Progenitor cell of endocrine pancreas (in vitro differentiated cells): ENCODE data around the gene P4HA2. TPM values are rescaled to one million over a fixed set of nuclear protein-coding genes. Genes with fewer than 3 reads are reported as not detected.
"Not testable (repeated sequence)": the region's sequence is repeated elsewhere in the genome, so short reads cannot be mapped to it uniquely, and the experiment has no call there.

Source experiments
- DNase-seq: peaks from one replicate; pipeline ENCODE4 v3.0.0; 2021; ENCODE audit warnings: low spot score; ENCODE audit not compliant: unreplicated experiment
- H3K27ac Mint-ChIP-seq: 2 replicates; pipeline ENCODE4 v1.8.0; 2021; ENCODE audit warnings: mild to moderate bottlenecking, moderate library complexity, mixed read lengths
- H3K27me3 Mint-ChIP-seq: 2 replicates; pipeline ENCODE4 v1.8.0; 2021; ENCODE audit warnings: mixed read lengths
- H3K36me3 Mint-ChIP-seq: 2 replicates; pipeline ENCODE4 v1.8.0; 2022; ENCODE audit warnings: mixed read lengths; ENCODE audit not compliant: insufficient read depth
- H3K4me1 Mint-ChIP-seq: 2 replicates; pipeline ENCODE4 v1.8.0; 2021; ENCODE audit warnings: low read depth, mixed read lengths
- H3K4me3 Mint-ChIP-seq: 2 replicates; pipeline ENCODE4 v1.8.0; 2021; ENCODE audit warnings: low read depth, mild to moderate bottlenecking, moderate library complexity, mixed read lengths
- H3K9me3 Mint-ChIP-seq: 2 replicates; pipeline ENCODE4 v1.8.0; 2021; ENCODE audit warnings: low read depth, mixed read lengths
- CTCF ChIP-seq: fragments of 200-600 bp; sonication (generic); IDR thresholded peaks from one replicate; pipeline ENCODE4 v1.5.0; 2021; ENCODE audit warnings: antibody characterized with exemption, mild to moderate bottlenecking; ENCODE audit not compliant: unreplicated experiment
- microRNA-seq: library from miRNA; unstranded; fragments of <30 nt; microRNA quantifications from one replicate; pipeline ENCODE4 v1.1.0, GENCODE V29; 2020; ENCODE audit warnings: borderline number of aligned reads; ENCODE audit not compliant: unreplicated experiment
- total RNA-seq: library from RNA; stranded (reverse); gene quantifications from 2 replicates; pipeline ENCODE4 v1.2.1, GENCODE V29; 2021

The P4HA2 gene
- total RNA-seq, 1 donor from 2014 or later = 18.5 TPM

DNA sequence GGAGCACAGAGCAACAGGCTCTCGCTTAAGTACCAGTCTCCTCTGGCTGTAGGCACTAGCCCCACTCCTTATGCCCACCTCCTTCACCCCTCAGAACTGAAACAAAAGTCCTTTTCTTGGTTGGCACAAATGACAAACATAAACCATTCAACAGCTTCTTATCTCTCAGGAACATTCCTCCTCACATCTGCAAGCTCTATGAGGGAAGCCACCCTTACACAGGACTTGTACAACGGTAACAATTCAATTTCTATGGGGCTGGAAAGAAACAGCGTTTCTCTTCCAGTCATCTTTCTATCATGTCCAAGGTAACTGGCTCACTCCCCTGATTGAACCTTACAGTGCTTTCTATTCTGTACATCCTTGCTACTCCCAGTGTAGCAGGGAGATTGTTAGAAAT, 80.0 kb downstream of the P4HA2 start:
- Mint-ChIP-seq H3K4me1 (no peaks in the 10 kb centered on the region), H3K27me3 (peaks cover 25% of the 10 kb centered on the region), H3K9me3 (peaks cover 22% of the 10 kb centered on the region), H3K4me3 (no peak overlapping the region), H3K36me3 (no peaks in the 10 kb centered on the region), H3K27ac (no peak overlapping the region)
- no peak for DNase-seq
- no peak for TF ChIP-seq CTCF

DNA sequence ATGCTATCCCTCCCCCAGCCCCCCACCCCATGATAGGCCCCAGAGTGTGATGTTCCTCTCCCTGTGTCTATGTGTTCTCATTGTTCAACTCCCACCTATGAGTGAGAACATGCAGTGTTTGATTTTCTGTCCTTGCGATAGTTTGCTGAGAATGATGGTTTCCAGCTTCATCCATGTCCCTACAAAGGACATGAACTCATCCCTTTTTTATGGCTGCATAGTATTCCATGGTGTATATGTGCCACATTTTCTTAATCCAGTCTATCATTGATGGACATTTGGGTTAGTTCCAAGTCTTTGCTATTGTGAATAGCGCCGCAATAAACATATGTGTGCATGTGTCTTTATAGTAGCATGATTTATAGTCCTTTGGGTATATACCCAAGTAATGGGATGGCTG, 82.3 kb downstream of the P4HA2 start:
- Mint-ChIP-seq H3K9me3 (peaks cover 26% of the 10 kb centered on the region), H3K27me3 (peaks cover 25% of the 10 kb centered on the region)
- not testable (repeated sequence) for H3K4me1 Mint-ChIP-seq, H3K36me3 Mint-ChIP-seq, H3K27ac Mint-ChIP-seq, DNase-seq, H3K4me3 Mint-ChIP-seq

GRCh38 chr5:132143148-132143547, 84.5 kb downstream of the P4HA2 start:
- H3K27me3 Mint-ChIP-seq = peaks cover 15% of the 10 kb centered on the region
- no peak for TF ChIP-seq CTCF
- no peaks in the 10 kb centered on the region for H3K36me3 Mint-ChIP-seq
- peaks cover 34% of the 10 kb centered on the region for H3K9me3 Mint-ChIP-seq
- no peak overlapping the region for H3K27ac Mint-ChIP-seq
- no peak overlapping the region for H3K4me3 Mint-ChIP-seq
- no peaks in the 10 kb centered on the region for H3K4me1 Mint-ChIP-seq
- no peak for DNase-seq

- no peak overlapping the region for H3K27ac Mint-ChIP-seq
- no peak overlapping the region for H3K4me3 Mint-ChIP-seq
- no peak for DNase-seq
- H3K4me1 Mint-ChIP-seq = no peaks in the 10 kb centered on the region
- TF ChIP-seq CTCF = no peak
- H3K36me3 Mint-ChIP-seq = no peaks in the 10 kb centered on the region
- peaks cover 34% of the 10 kb centered on the region for H3K9me3 Mint-ChIP-seq
- H3K27me3 Mint-ChIP-seq = peaks cover 9% of the 10 kb centered on the region
Observed at GRCh38 chr5:132142459-132142858, 85.2 kb downstream of the P4HA2 start.

Small RNA genes lying within 50 kb of the gene (microRNA-seq; reads per million reads assigned to microRNA genes)
- not detected for gene MIR6830

Other genes starting within 250 kb of the P4HA2 start
- 0.19 and 0.36 TPM in 2 replicates for gene ACSL6, start 216.2 kb downstream of the P4HA2 start, total RNA-seq
- not detected in 2 replicates for gene IL3, start 167.2 kb downstream of the P4HA2 start, total RNA-seq
- gene CSF2, start 154.1 kb downstream of the P4HA2 start, total RNA-seq = not detected in 2 replicates
- gene PDLIM4, start 29.8 kb upstream of the P4HA2 start, total RNA-seq = 14.3 and 14.7 TPM in 2 replicates
- gene SLC22A4, start 66.5 kb upstream of the P4HA2 start, total RNA-seq = 0.48 TPM in 1 of 2 replicates, not detected in the other
- gene SLC22A5, start 141.9 kb upstream of the P4HA2 start, total RNA-seq = 14.3 and 14.7 TPM in 2 replicates